GM18508 (cell line): Measurements from ENCODE around the gene EHBP1.
"Not testable (repeated sequence)": the region's sequence is repeated elsewhere in the genome, so short reads cannot be mapped to it uniquely, and the experiment has no call there.

Source experiments
- ATAC-seq: cut with Tn5 transposase; IDR thresholded peaks from one replicate; pipeline ENCODE4 v1.9.1; 2021; ENCODE audit warnings: moderate number of reproducible peaks; ENCODE audit not compliant: insufficient read depth, unreplicated experiment

EHBP1 gene

GRCh38 chr2:62731275-62731674 lies 25.8 kb downstream of the EHBP1 start:
- ATAC-seq, result no peak

- no peak for ATAC-seq
Measured at GRCh38 chr2:62732262-62732777, 26.8 kb downstream of the EHBP1 start.

GRCh38 chr2:62733546-62733945 lies 28.0 kb downstream of the EHBP1 start:
- ATAC-seq, result no peak

GRCh38 chr2:62736899-62737559 lies 31.5 kb downstream of the EHBP1 start:
- ATAC-seq, result no peak

GRCh38 chr2:62738981-62739936 lies 33.7 kb downstream of the EHBP1 start:
- ATAC-seq, result no peak

- ATAC-seq, result no peak
Measured at GRCh38 chr2:62740221-62740620, 34.7 kb downstream of the EHBP1 start.

- no peak for ATAC-seq
Measured at GRCh38 chr2:62741127-62741526, 35.6 kb downstream of the EHBP1 start.

- no peak for ATAC-seq
Measured at GRCh38 chr2:62741954-62742722, 36.6 kb downstream of the EHBP1 start.

GRCh38 chr2:62743506-62743905 lies 38.0 kb downstream of the EHBP1 start:
- ATAC-seq, result no peak

GRCh38 chr2:62744603-62745002 lies 39.1 kb downstream of the EHBP1 start:
- no peak for ATAC-seq

- no peak for ATAC-seq
Measured at GRCh38 chr2:62745891-62746481, 40.5 kb downstream of the EHBP1 start.

- no peak for ATAC-seq
Measured at GRCh38 chr2:62747169-62747568, 41.7 kb downstream of the EHBP1 start.

- no peak for ATAC-seq
Measured at GRCh38 chr2:62747876-62748275, 42.4 kb downstream of the EHBP1 start.

GRCh38 chr2:62749111-62749510 lies 43.6 kb downstream of the EHBP1 start:
- ATAC-seq, result not testable (repeated sequence)

GRCh38 chr2:62757029-62757428 lies 51.5 kb downstream of the EHBP1 start:
- ATAC-seq, result no peak

- no peak for ATAC-seq
Measured at GRCh38 chr2:62760026-62760425, 54.5 kb downstream of the EHBP1 start.

- no peak for ATAC-seq
Measured at GRCh38 chr2:62760555-62760954, 55.0 kb downstream of the EHBP1 start.

GRCh38 chr2:62765619-62766376 lies 60.3 kb downstream of the EHBP1 start:
- no peak for ATAC-seq

- no peak for ATAC-seq
Measured at GRCh38 chr2:62768615-62769014, 63.1 kb downstream of the EHBP1 start.
